ENCODE data around the gene IL15RA. TPM values are rescaled to one million over a fixed set of nuclear protein-coding genes. Genes with fewer than 3 reads are reported as not detected.

IL15RA gene
- total RNA-seq, 6 donors from 2014 or later, result 28.0 to 72.6 (median 35.1) TPM

DNA sequence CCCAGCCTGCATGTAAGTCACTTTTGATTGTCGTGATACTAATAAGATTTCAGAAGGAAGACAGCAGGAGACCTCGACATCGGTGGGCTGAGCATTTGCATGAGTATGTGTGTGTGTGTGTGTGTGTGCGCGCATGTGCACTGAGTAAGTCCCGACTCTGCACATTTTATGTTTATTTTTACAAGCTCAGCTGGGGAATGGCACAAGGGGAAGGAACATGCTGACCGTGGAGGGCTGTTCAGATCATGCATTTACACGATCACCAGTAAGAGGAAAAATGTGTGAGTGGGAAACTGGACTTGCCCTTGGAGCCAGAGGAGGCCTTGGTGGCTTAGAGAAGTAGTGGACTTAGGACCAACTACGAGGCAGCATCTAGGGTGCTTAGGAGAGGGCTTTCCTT lies 43.5 kb upstream of the IL15RA start:
- DNase-seq, result no peak
- ATAC-seq (ENCODE audit: low FRiP score in 2 of 2), result peak in 1 of 2 donors; percentile 51
- Histone ChIP-seq H3K27me3 (no peaks in the 10 kb centered on the region), H3K4me3 (no peak overlapping the region), H3K9me3 (no peaks in the 10 kb centered on the region), H3K27ac (no peak overlapping the region), H3K4me1 (peaks cover 7 to 13% (median 10%) of the 10 kb centered on the region in 4 donors), H3K36me3 (no peaks in the 10 kb centered on the region)
- TF ChIP-seq POLR2AphosphoS5 (IDR thresholded peaks at IDR 0.05) (no peak), EP300 (IDR thresholded peaks at IDR 0.05) (no peak), POLR2A (IDR thresholded peaks at IDR 0.05) (no peak)
- TF ChIP-seq, protein P1, sequence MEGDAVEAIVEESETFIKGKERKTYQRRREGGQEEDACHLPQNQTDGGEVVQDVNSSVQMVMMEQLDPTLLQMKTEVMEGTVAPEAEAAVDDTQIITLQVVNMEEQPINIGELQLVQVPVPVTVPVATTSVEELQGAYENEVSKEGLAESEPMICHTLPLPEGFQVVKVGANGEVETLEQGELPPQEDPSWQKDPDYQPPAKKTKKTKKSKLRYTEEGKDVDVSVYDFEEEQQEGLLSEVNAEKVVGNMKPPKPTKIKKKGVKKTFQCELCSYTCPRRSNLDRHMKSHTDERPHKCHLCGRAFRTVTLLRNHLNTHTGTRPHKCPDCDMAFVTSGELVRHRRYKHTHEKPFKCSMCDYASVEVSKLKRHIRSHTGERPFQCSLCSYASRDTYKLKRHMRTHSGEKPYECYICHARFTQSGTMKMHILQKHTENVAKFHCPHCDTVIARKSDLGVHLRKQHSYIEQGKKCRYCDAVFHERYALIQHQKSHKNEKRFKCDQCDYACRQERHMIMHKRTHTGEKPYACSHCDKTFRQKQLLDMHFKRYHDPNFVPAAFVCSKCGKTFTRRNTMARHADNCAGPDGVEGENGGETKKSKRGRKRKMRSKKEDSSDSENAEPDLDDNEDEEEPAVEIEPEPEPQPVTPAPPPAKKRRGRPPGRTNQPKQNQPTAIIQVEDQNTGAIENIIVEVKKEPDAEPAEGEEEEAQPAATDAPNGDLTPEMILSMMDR (IDR thresholded peaks at IDR 0.05), result no peak
- WGBS, 2 donors, result 78 to 79% methylated on average over 9 of the region's 9 CpGs

DNA sequence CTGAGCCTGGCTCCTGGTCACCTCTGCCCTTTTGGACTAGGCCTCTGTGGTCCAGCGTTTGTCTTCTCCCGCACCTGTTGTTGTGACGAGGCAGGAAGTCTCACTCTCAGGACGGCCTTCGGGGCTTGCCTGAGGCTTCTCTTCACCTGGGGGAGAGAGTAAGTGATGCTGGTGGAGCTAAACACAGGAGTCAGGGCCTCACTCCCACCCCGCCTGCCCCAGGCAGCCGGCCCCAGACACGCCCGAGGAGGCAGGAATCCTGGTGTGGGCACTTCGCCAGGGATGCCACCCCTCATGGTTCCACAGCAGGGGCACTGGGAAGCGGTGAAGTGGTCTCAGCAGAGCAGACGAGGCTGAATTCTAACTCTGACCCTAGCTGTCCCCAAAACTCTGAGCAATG lies 42.5 kb upstream of the IL15RA start:
- Histone ChIP-seq H3K4me3 (no peak overlapping the region), H3K4me1 (peaks cover 7 to 13% (median 10%) of the 10 kb centered on the region in 4 donors), H3K27ac (no peak overlapping the region), H3K9me3 (no peaks in the 10 kb centered on the region), H3K36me3 (no peaks in the 10 kb centered on the region), H3K27me3 (no peaks in the 10 kb centered on the region)
- DNase-seq (peak in 1 of 2 donors; percentile 37), ATAC-seq (ENCODE audit: low FRiP score in 2 of 2) (no peak)
- WGBS, 2 donors, result 85 to 87% methylated on average over 5 to 12 of the region's 12 CpGs
- TF ChIP-seq EP300 (IDR thresholded peaks at IDR 0.05) (no peak), POLR2AphosphoS5 (IDR thresholded peaks at IDR 0.05) (no peak), POLR2A (IDR thresholded peaks at IDR 0.05) (no peak)
- TF ChIP-seq, protein P1 (IDR thresholded peaks at IDR 0.05), result no peak

GRCh38 chr10:6019010-6019782 lies 41.9 kb upstream of the IL15RA start:
- DNase-seq (no peak), ATAC-seq (ENCODE audit: low FRiP score in 2 of 2) (no peak)
- TF ChIP-seq POLR2AphosphoS5 (IDR thresholded peaks at IDR 0.05) (no peak), EP300 (IDR thresholded peaks at IDR 0.05) (no peak), POLR2A (IDR thresholded peaks at IDR 0.05) (no peak)
- TF ChIP-seq, protein P1 (IDR thresholded peaks at IDR 0.05), result no peak
- Histone ChIP-seq H3K9me3 (no peaks in the 10 kb centered on the region), H3K27ac (peak overlapping the region; percentile 55 to 83 (median 78)), H3K27me3 (no peaks in the 10 kb centered on the region), H3K4me1 (peaks cover 8 to 17% (median 14%) of the 10 kb centered on the region in 4 donors), H3K36me3 (no peaks in the 10 kb centered on the region), H3K4me3 (no peak overlapping the region)
- WGBS, 2 donors, result 94 to 96% methylated on average over 6 of the region's 6 CpGs

- peak in 1 of 2 donors; percentile 17 for ATAC-seq (ENCODE audit: low FRiP score in 2 of 2)
- TF ChIP-seq, protein P1 (IDR thresholded peaks at IDR 0.05), result no peak
- no peak for TF ChIP-seq EP300 (IDR thresholded peaks at IDR 0.05)
- peak in 1 of 2 donors; percentile 26 for TF ChIP-seq POLR2AphosphoS5 (IDR thresholded peaks at IDR 0.05)
- no peaks in the 10 kb centered on the region for H3K27me3 ChIP-seq
- no peaks in the 10 kb centered on the region for H3K9me3 ChIP-seq
- WGBS, 2 donors, result 46 to 57% methylated on average over 5 of the region's 5 CpGs
- peak overlapping the region; percentile 55 to 83 (median 78) for H3K27ac ChIP-seq
- peaks cover 8 to 23% (median 17%) of the 10 kb centered on the region in 4 donors for H3K4me1 ChIP-seq
- no peak for DNase-seq
- no peaks in the 10 kb centered on the region for H3K36me3 ChIP-seq
- H3K4me3 ChIP-seq, result no peak overlapping the region
These were observed 41.1 kb upstream of the IL15RA start for GRCh38 chr10:6018422-6018821.
